ENCODE results near the gene TOPBP1.

GRCh38 chr3:133675631-133676335 is 14.0 kb upstream of the TOPBP1 start:
- no peak for TF ChIP-seq STAT1 (IDR thresholded peaks at IDR 0.05; ENCODE audit: unreplicated experiment)
- TF ChIP-seq CTCF (conservative IDR thresholded peaks at IDR 0.05; ENCODE audit: low read depth in 2 of 2), result no peak
- TF ChIP-seq POLR2AphosphoS5 (IDR thresholded peaks at IDR 0.05; ENCODE audit: low read depth), result no peak
